Stimulated activated CD4-positive, alpha-beta T cell treated with anti-CD3 and anti-CD28 coated beads, Interleukin-2, amount 100 ng/mL, for 24 hours (primary cell): ENCODE data around the gene CD9.
A peak's percentile ranks its signal among the peaks of the same experiment; 100 is the strongest.

Experiments
- DNase-seq, 2 donors: peaks; one replicate each; pipeline ENCODE4 v3.0.0-alpha.2; 2020

CD9 gene

GRCh38 chr12:6277982-6278438 lies 77.8 kb downstream of the CD9 start:
- peak; percentile 58 to 66 for DNase-seq

DNA sequence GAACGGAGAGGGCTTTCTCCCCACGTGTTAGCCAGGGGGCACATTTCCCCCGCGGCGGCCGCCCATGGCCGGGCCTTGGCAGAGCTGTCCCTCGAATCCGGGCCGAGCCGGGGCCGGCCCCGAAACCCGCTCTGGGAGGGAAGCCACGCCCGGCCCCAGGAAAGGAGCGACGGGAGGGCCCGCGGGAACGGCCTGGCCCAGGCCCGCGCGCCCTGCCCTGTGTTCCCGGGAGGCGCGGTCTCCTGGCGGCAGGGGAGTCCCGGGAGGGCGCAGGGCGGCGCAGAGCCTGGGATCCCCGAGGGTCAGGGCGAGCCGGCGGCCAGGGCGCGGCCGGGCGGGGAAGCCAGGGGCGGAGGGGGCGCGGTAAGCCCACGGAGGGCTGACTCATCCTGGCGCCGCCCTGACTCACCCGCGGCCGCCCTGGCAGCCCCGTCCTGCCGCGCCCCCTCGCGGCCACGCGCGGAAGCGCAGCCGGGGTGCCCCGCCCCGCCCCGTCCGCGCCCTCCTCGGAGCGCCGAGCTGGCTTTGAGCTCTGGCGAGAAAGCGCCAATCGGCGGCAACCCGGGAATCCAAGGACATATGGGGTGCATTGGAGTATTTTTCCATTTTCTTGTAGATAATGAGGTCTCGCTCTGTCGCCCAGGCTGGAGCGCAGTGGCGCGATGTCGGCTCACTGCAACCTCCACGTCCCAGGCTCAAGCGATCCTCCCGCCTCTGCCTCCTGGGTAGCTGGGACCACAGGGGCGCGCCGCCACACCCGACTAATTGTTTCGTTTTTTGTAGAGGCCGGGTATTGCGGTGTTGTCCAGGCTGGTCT lies 78.4 kb downstream of the CD9 start:
- peak; percentile 85 to 88 for DNase-seq

DNA sequence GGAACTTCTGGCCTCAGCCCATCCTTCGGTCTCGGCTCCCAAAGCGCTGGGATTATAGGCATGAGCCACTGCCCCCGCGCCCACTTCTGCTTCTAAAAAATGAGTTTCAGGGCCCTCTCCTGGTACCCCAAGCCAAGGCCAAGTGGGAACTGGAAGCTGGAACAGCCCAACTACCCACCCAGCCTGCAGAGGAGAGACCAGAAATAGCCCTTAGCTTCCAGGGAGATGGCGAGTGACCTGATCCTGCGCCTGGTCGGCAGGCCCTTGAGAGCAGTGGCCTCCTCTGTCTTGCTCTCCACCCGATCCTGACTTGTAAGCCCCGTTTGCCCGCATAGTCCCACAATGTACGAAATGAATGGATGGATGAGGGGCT lies 79.0 kb downstream of the CD9 start:
- no peak for DNase-seq

- DNase-seq, result no peak
Observed at GRCh38 chr12:6279631-6280030, 79.4 kb downstream of the CD9 start.

GRCh38 chr12:6280053-6280469 lies 79.9 kb downstream of the CD9 start:
- no peak for DNase-seq

DNA sequence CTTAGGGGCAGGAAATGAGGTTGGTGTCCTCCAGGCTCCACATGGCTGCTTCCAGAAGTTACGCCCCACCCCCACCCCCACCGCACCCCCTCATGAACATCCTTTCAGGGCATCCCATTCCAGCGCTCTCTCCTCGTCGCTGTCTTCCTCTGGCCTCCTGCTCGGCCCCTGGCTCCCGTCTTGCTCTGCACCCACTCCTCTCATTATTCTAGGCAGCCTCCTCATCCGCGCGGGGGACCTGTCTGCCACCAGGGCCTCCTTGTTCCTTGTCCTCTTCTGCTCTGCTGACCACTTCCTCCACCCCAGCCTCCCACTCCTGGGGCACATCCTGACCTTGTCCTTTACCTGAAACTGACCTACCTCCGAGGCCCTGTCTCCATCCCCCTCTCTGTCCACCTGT lies 80.5 kb downstream of the CD9 start:
- no peak for DNase-seq

DNA sequence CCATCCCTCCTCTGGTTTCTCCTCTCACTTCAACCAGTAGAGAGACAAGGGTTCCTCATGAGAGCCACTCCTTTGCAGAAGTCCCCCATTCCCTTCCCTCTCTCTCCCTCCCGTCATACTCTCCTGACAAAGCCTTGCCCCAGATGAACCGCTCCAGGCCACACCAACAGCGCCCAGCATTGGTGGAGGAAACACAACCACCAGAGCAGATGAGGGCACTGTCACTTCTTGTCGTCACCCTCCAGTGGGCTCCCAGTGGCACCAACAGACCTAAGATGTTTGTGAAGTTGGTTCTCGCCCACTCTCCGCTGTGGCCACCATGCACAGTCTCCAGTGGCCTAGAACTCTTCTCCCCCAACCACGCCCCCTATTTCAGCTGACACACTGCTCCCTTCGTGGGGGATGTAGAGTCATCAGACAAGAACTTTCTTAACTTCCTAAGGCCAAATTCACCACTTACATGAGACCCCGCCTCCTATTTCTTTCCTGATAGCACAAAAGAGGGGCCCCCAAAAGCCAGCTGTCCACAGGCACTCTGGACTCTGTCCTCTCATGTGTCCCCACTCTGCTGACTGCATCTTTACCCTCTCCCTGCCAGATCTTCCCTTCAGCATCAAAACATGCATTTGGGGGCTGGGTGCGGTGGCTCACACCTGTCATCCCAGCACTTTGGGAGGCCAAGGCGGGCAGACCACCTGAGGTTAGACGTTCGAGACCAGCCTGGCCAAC lies 81.0 kb downstream of the CD9 start:
- DNase-seq, result no peak

DNA sequence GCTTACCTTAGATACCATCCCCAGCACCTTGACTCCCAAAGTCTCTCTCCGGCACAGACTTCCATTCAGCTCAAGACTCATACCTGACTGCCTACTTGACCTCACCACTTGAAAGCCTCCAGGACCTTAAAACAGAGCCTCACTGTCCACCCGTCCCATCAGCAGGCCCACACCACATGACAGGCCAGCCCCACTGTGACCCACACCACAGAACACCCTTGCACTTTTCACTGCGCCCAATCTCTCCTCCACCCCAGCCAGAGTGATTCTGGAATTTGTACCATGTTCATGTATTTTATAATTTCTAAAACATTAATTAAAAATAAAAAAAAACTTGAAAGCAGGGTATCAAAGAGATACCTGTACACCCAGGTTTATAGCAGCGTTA lies 82.2 kb downstream of the CD9 start:
- no peak for DNase-seq

DNA sequence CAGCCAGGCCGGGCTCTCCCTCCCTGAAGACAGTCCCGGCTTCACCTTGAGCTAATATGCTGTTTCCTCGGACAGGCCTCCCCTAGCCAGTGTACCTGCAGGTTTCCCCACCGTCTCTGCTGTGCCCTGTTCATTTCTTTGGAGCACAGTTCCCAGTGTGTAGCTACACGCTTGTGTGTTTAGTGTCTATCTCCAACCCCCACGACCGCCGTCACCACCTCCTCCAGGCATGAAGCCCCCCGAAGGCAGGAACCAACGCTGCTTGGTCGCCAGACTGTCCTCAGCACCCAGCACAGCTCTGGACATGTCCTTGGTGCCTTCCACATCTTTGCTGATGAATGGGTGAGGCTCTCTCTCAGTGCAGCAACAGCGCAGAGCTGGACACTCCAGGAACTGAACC lies 84.1 kb downstream of the CD9 start:
- DNase-seq, result no peak

GRCh38 chr12:6285063-6285477 lies 84.9 kb downstream of the CD9 start:
- peak; percentile 52 to 66 for DNase-seq

- DNase-seq, result no peak
Observed at GRCh38 chr12:6285532-6286306, 85.5 kb downstream of the CD9 start.
